ENCODE measurements around the gene STYK1.

The STYK1 gene

DNA sequence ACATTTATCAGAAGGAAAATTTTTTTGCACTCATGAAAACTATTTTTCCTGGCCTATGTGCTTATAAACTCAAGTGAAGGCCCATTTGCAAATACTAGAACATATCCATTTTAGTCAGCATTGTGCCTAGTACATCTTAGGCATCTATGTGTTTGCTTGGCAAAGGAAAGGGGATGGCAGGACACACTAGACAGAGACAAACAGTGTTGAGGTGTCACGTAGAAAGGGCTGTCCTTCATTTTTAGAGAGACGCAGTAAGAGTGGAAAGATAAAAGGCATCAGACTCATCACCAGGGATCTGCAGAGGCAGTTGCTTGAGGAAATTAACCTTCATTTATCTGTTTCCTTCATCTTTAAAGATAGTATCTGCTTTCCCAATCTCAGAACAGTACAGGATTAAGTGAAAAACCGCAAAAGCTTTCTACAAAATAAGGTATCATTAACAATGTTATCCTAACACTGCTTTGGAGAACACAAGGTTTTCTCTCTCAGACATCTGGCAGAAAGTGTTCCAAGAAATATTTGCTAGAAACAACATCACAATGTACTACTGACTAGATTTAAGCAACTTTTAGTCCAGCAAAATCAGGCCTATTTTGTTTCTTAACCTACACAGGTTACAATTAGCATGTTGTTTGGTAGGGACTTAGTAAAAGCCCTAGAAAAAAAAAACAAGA, 47.3 kb upstream of the STYK1 start:
- in situ Hi-C loops (cut with HindIII; ENCODE audit: low pct_ligation_motif_present, low sequenced_read_pairs), result no loop called here

GRCh38 chr12:10719482-10719881, 45.6 kb upstream of the STYK1 start:
- H3K27ac ChIP-seq, result no peak overlapping the region
- in situ Hi-C loops (cut with HindIII; ENCODE audit: low pct_ligation_motif_present, low sequenced_read_pairs), result no loop called here
- H3K4me3 ChIP-seq (ENCODE audit: low read depth, low read length), result no peak overlapping the region
- peaks cover 5% of the 10 kb centered on the region for H3K36me3 ChIP-seq (replicated peaks)
- no peak for DNase-seq
- no peak for TF ChIP-seq CTCF (IDR thresholded peaks at IDR 0.05; ENCODE audit: low read depth, low read length, missing control alignments)
- no peaks in the 10 kb centered on the region for H3K27me3 ChIP-seq (replicated peaks)

More for the DNA sequence above, 47.3 kb upstream of the STYK1 start:
- peak overlapping the region; percentile 92 for H3K4me3 ChIP-seq (ENCODE audit: low read depth, low read length)
- no peak for DNase-seq
- no peak for TF ChIP-seq CTCF (IDR thresholded peaks at IDR 0.05; ENCODE audit: low read depth, low read length, missing control alignments)
- H3K27me3 ChIP-seq (replicated peaks), result no peaks in the 10 kb centered on the region
- no peaks in the 10 kb centered on the region for H3K36me3 ChIP-seq (replicated peaks)
- H3K27ac ChIP-seq, result peak overlapping the region; percentile 97

GRCh38 chr12:10718279-10718821, 44.5 kb upstream of the STYK1 start:
- in situ Hi-C loops (cut with HindIII; ENCODE audit: low pct_ligation_motif_present, low sequenced_read_pairs), result no loop called here
- Histone ChIP-seq H3K36me3 (replicated peaks) (peaks cover 16% of the 10 kb centered on the region), H3K27ac (peak overlapping the region; percentile 70), H3K27me3 (replicated peaks) (no peaks in the 10 kb centered on the region), H3K4me3 (ENCODE audit: low read depth, low read length) (peak overlapping the region; percentile 9)
- no peak for TF ChIP-seq CTCF (IDR thresholded peaks at IDR 0.05; ENCODE audit: low read depth, low read length, missing control alignments)
- peak; percentile 60 for DNase-seq

- H3K4me3 ChIP-seq (ENCODE audit: low read depth, low read length), result no peak overlapping the region
- no peak for TF ChIP-seq CTCF (IDR thresholded peaks at IDR 0.05; ENCODE audit: low read depth, low read length, missing control alignments)
- peaks cover 19% of the 10 kb centered on the region for H3K36me3 ChIP-seq (replicated peaks)
- H3K27me3 ChIP-seq (replicated peaks), result no peaks in the 10 kb centered on the region
- in situ Hi-C loops (cut with HindIII; ENCODE audit: low pct_ligation_motif_present, low sequenced_read_pairs), result no loop called here
- peak overlapping the region; percentile 70 for H3K27ac ChIP-seq
- DNase-seq, result no peak
Observed at GRCh38 chr12:10717410-10717809, 43.6 kb upstream of the STYK1 start.

- Histone ChIP-seq H3K27me3 (replicated peaks) (no peaks in the 10 kb centered on the region), H3K27ac (peak overlapping the region; percentile 70), H3K4me3 (ENCODE audit: low read depth, low read length) (peak overlapping the region; percentile 18), H3K36me3 (replicated peaks) (peaks cover 25% of the 10 kb centered on the region)
- TF ChIP-seq CTCF (IDR thresholded peaks at IDR 0.05; ENCODE audit: low read depth, low read length, missing control alignments), result no peak
- in situ Hi-C loops (cut with HindIII; ENCODE audit: low pct_ligation_motif_present, low sequenced_read_pairs), result no loop called here
- peak; percentile 92 for DNase-seq
Observed at GRCh38 chr12:10716704-10717315, 43.0 kb upstream of the STYK1 start.

Data from brain microvascular endothelial cell (primary cell).